ENCODE results near the gene PTDSS2.

GRCh38 chr11:534396-535209 is 84.5 kb downstream of the PTDSS2 start:
- TF ChIP-seq CTCF (IDR thresholded peaks at IDR 0.05; ENCODE audit: low read depth, low read length, poor library complexity, severe bottlenecking) (peak; percentile 22), EZH2phosphoT487 (IDR thresholded peaks at IDR 0.05; ENCODE audit: borderline replicate concordance, low read length) (no peak)

Data from DOHH2 (cell line).